Measurements from ENCODE around the gene UGT1A9. TPM values are rescaled to one million over a fixed set of nuclear protein-coding genes. Genes with fewer than 3 reads are reported as not detected.

UGT1A9 gene
- total RNA-seq, 4 donors from 2014 or later: 4.6 to 18.7 (median 10.5) TPM

GRCh38 chr2:233793465-233794127, 121.9 kb downstream of the UGT1A9 start:
- Histone ChIP-seq H3K4me1 (no peaks in the 10 kb centered on the region), H3K27me3 (no peaks in the 10 kb centered on the region), H3K9me3 (no peaks in the 10 kb centered on the region), H3K27ac (no peak overlapping the region), H3K36me3 (no peaks in the 10 kb centered on the region), H3K4me3 (no peak overlapping the region)
- in situ Hi-C loops (cut with MboI; ENCODE audit: low pct_ligation_motif_present in 1 of 4, low pct_unique_long_range_greater_than_20kb in 1 of 4, low sequenced_read_pairs in 3 of 4): no loop called here
- DNase-seq: no peak
- intact Hi-C loops (cut with DNase I; ENCODE audit: low total_unique reads): no loop called here
- TF ChIP-seq CTCF (IDR thresholded peaks at IDR 0.05) (no peak), POLR2A (IDR thresholded peaks at IDR 0.05) (no peak), EP300 (IDR thresholded peaks at IDR 0.05; ENCODE audit: low read depth) (no peak), POLR2AphosphoS5 (IDR thresholded peaks at IDR 0.05) (no peak)
- WGBS, 2 donors (ENCODE audit: low coverage in 1 of 2): 81% methylated on average over 18 of the region's 18 CpGs; no CpG with 5 or more reads in 1 of the 2 donors

- no peaks in the 10 kb centered on the region for H3K27me3 ChIP-seq
- DNase-seq: no peak
- in situ Hi-C loops (cut with MboI; ENCODE audit: low pct_ligation_motif_present in 1 of 4, low pct_unique_long_range_greater_than_20kb in 1 of 4, low sequenced_read_pairs in 3 of 4) (no loop called here), intact Hi-C loops (cut with DNase I; ENCODE audit: low total_unique reads) (no loop called here)
- H3K27ac ChIP-seq: no peak overlapping the region
- WGBS, 2 donors (ENCODE audit: low coverage in 1 of 2): 79% methylated on average over 17 of the region's 17 CpGs; no CpG with 5 or more reads in 1 of the 2 donors
- H3K4me1 ChIP-seq: no peaks in the 10 kb centered on the region
- TF ChIP-seq POLR2A (IDR thresholded peaks at IDR 0.05) (no peak), POLR2AphosphoS5 (IDR thresholded peaks at IDR 0.05) (no peak), CTCF (IDR thresholded peaks at IDR 0.05) (no peak), EP300 (IDR thresholded peaks at IDR 0.05; ENCODE audit: low read depth) (no peak)
- H3K4me3 ChIP-seq: no peak overlapping the region
- no peaks in the 10 kb centered on the region for H3K9me3 ChIP-seq
- no peaks in the 10 kb centered on the region for H3K36me3 ChIP-seq
These were observed 122.5 kb downstream of the UGT1A9 start for GRCh38 chr2:233794128-233794658.

- WGBS, 2 donors (ENCODE audit: low coverage in 1 of 2): 90% methylated on average over 8 of the region's 13 CpGs; no CpG with 5 or more reads in 1 of the 2 donors
- TF ChIP-seq CTCF (IDR thresholded peaks at IDR 0.05) (no peak), EP300 (IDR thresholded peaks at IDR 0.05; ENCODE audit: low read depth) (no peak), POLR2AphosphoS5 (IDR thresholded peaks at IDR 0.05) (no peak), POLR2A (IDR thresholded peaks at IDR 0.05) (no peak)
- Histone ChIP-seq H3K27ac (no peak overlapping the region), H3K4me1 (no peaks in the 10 kb centered on the region), H3K27me3 (no peaks in the 10 kb centered on the region), H3K36me3 (no peaks in the 10 kb centered on the region), H3K4me3 (no peak overlapping the region), H3K9me3 (no peaks in the 10 kb centered on the region)
- no peak for DNase-seq
- intact Hi-C loops (cut with DNase I; ENCODE audit: low total_unique reads): no loop called here
- in situ Hi-C loops (cut with MboI; ENCODE audit: low pct_ligation_motif_present in 1 of 4, low pct_unique_long_range_greater_than_20kb in 1 of 4, low sequenced_read_pairs in 3 of 4): no loop called here
These were observed 124.1 kb downstream of the UGT1A9 start for GRCh38 chr2:233795735-233796171.

GRCh38 chr2:233796254-233796653, 124.6 kb downstream of the UGT1A9 start:
- TF ChIP-seq POLR2A (IDR thresholded peaks at IDR 0.05) (no peak), EP300 (IDR thresholded peaks at IDR 0.05; ENCODE audit: low read depth) (no peak), CTCF (IDR thresholded peaks at IDR 0.05) (no peak), POLR2AphosphoS5 (IDR thresholded peaks at IDR 0.05) (no peak)
- H3K36me3 ChIP-seq: no peaks in the 10 kb centered on the region
- intact Hi-C loops (cut with DNase I; ENCODE audit: low total_unique reads): no loop called here
- H3K4me1 ChIP-seq: no peaks in the 10 kb centered on the region
- no peak overlapping the region for H3K4me3 ChIP-seq
- no peaks in the 10 kb centered on the region for H3K27me3 ChIP-seq
- WGBS, 2 donors (ENCODE audit: low coverage in 1 of 2): 90 to 93% methylated on average over 2 to 9 of the region's 9 CpGs
- H3K9me3 ChIP-seq: no peaks in the 10 kb centered on the region
- in situ Hi-C loops (cut with MboI; ENCODE audit: low pct_ligation_motif_present in 1 of 4, low pct_unique_long_range_greater_than_20kb in 1 of 4, low sequenced_read_pairs in 3 of 4): no loop called here
- no peak overlapping the region for H3K27ac ChIP-seq
- no peak for DNase-seq

All from transverse colon (tissue), 4 donors.